ENCODE measurements around the gene CAMSAP1.

The CAMSAP1 gene

GRCh38 chr9:135908093-135908753 lies 877 bp upstream of the CAMSAP1 start (continued):
- TF ChIP-seq ZNF449 (tag by site-specific recombination; IDR thresholded peaks at IDR 0.05) (no peak), ZNF214 (tag by site-specific recombination; IDR thresholded peaks at IDR 0.05; ENCODE audit: borderline replicate concordance) (no peak), PBX3 (CRISPR knock-in tag; IDR thresholded peaks at IDR 0.05) (no peak)

- Histone ChIP-seq H3K27ac (ENCODE audit: extremely low read depth, low read depth, low read length) (peak overlapping the region; percentile 73; the same call in 1 of the 2 replicates), H3K9me3 (ENCODE audit: control insufficient read depth, insufficient read depth, low read depth, low read length) (no peaks in the 10 kb centered on the region), H3K4me3 (ENCODE audit: low read depth, low read length) (peak overlapping the region; percentile 59), H3K36me3 (ENCODE audit: control insufficient read depth in 2 of 2, insufficient read depth in 1 of 2, low read length in 2 of 2) (peaks cover 5 to 39% of the 10 kb centered on the region in 2 experiments; a peak in 2 of 3 replicates), H3K4me1 (ENCODE audit: control insufficient read depth, insufficient read depth, low read length) (no peaks in the 10 kb centered on the region; the same call in 1 of the 2 replicates)
- CTCF ChIA-PET: no interaction called here
- TF ChIP-seq IKZF3 (tag by site-specific recombination; IDR thresholded peaks at IDR 0.05): no peak
- no peak for TF ChIP-seq ZNF768 (tag by site-specific recombination; IDR thresholded peaks at IDR 0.05)
- no peak for TF ChIP-seq ZNF391 (tag by site-specific recombination; IDR thresholded peaks at IDR 0.05; ENCODE audit: borderline replicate concordance, low read depth)
- no peak for TF ChIP-seq ATF2 (tag by site-specific recombination; IDR thresholded peaks at IDR 0.05; ENCODE audit: low read depth)
- no peak for TF ChIP-seq ZNF23 (tag by site-specific recombination; IDR thresholded peaks at IDR 0.05; ENCODE audit: borderline replicate concordance)
- TF ChIP-seq MEIS1 (CRISPR knock-in tag; IDR thresholded peaks at IDR 0.05; ENCODE audit: borderline replicate concordance): no peak
- TF ChIP-seq ZNF558 (tag by site-specific recombination; IDR thresholded peaks at IDR 0.05): no peak
- no peak for TF ChIP-seq AEBP2 (tag by site-specific recombination; IDR thresholded peaks at IDR 0.05; ENCODE audit: borderline replicate concordance)
- TF ChIP-seq ZNF416 (tag by site-specific recombination; IDR thresholded peaks at IDR 0.05): no peak
- no peak for TF ChIP-seq ZNF138 (tag by site-specific recombination; IDR thresholded peaks at IDR 0.05; ENCODE audit: borderline replicate concordance)
- TF ChIP-seq ZNF16 (tag by site-specific recombination; IDR thresholded peaks at IDR 0.05; ENCODE audit: low read depth): no peak
- no peak for TF ChIP-seq ZNF2 (tag by site-specific recombination; IDR thresholded peaks at IDR 0.05)
- TF ChIP-seq ZNF843 (tag by site-specific recombination; IDR thresholded peaks at IDR 0.05): no peak
- no peak for TF ChIP-seq ZNF785 (tag by site-specific recombination; IDR thresholded peaks at IDR 0.05)
- no peak for TF ChIP-seq REPIN1 (tag by site-specific recombination; IDR thresholded peaks at IDR 0.05; ENCODE audit: low read depth)
- no peak for TF ChIP-seq ZNF433 (tag by site-specific recombination; IDR thresholded peaks at IDR 0.05; ENCODE audit: low read depth)
- no peak for TF ChIP-seq ZNF791 (tag by site-specific recombination; IDR thresholded peaks at IDR 0.05)
- TF ChIP-seq ZNF112 (tag by site-specific recombination; IDR thresholded peaks at IDR 0.05): no peak
- no peak for TF ChIP-seq ZNF585B (tag by site-specific recombination; IDR thresholded peaks at IDR 0.05)
- TF ChIP-seq ZNF600 (tag by site-specific recombination; IDR thresholded peaks at IDR 0.05): no peak
- POLR2A ChIA-PET: interaction anchor here (0.6 to 1.3 kb wide), 13 partner anchors 12 to 145 kb away, joined by 3 to 8 read pairs (median 4); partner anchors contain the start of gene UBAC1
Observed at GRCh38 chr9:135907006-135907430, 328 bp downstream of the CAMSAP1 start.
